ENCODE data around the gene UBXN2A.

Gene UBXN2A, protein sequence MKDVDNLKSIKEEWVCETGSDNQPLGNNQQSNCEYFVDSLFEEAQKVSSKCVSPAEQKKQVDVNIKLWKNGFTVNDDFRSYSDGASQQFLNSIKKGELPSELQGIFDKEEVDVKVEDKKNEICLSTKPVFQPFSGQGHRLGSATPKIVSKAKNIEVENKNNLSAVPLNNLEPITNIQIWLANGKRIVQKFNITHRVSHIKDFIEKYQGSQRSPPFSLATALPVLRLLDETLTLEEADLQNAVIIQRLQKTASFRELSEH

DNA sequence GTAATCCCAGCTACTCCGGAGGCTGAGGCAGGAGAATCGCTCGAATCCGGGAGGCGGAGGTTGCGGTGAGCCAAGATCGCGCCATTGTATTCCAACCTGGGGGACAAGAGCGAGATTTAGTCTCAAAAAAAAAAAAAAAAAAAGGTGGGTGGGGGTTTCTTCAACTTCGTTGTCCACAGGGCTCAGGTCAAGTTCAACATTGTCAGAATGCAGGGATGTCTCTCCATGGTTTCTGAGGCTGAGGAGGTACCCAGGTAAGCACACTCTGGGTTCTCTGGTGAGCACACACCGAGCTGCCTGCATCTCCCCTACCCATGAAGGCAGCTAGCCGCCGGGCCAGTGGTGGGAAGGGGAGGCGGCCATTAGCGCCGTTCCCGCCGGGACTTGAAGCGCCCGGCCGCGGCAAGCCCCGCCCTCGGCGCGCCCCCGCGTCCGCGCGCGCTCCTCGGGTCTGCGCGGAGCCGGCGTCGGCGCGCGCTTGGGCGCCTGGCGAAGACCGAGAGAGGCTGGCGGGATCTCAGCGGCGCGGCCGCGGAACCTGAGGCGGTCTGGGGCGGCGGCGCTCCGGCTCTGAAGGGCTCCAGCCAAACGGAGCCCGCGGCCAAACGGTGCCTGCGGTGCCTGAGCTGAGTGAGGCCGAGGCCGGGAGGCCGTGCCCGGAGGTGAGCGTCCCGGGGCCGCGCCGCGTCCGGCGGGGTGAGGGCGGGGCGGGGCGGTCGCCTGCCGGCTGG is at the start of gene UBXN2A:
Gene UBXN2A (plus strand): TSS at position 477 of the 731 bp plus-strand sequence. CDS start 17,852 bp downstream, outside the sequence.
- DNase-seq: peak; percentile 78

DNA sequence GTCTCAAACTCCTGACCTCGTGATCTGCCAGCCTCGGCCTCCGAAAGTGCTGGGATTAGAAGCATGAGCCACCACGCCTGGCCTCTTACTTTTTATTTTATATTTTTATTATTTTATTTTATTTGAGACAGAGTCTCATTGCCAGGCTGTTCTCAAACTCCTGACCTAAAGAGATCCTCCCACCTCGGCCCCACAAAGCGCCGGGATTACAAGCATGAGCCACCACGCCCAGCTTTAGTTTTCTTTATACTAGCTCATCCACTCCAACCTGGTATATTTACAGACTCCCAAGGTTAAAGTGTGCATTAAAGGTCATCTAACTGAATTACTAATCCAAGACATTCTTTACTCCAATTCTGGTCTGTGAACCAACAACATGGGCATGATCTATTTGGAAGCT is 40.1 kb upstream of the UBXN2A start:
- DNase-seq: no peak

DNA sequence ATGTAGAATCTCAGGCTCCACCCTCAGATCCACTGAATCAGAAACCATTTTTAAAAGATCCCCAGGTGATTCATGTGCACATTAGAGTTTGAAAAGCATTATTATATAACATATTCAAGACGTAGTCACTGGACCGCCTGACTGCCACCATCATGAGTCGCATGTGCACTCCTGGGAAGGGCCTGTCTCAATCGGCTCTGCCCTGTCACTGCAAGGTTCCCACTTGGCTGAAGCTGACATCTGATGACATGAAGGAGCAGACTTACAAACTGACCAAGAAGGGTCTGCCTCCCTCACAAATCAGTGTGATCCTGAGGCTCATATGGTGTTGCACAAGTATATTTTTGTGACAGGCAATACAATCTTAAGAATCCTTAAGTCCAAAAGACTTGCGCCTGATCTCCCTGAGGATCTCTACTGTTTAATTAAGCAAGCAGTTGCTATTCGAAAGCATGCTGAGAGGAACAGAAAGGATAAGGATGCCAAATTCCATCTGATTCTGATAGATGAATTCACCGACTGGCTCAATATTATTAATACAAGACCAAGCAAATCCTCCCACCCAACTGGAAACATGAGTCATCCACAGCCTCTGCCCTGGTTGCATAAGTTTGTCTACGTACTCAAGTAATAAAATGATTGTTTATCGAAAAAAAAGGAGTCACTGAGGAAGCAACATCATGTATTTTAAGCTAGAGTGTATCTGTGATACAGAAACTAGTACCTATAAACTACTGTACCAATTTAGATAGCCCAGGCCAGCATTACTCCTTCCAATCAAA is 39.5 kb upstream of the UBXN2A start:
- DNase-seq: peak; percentile 79

DNA sequence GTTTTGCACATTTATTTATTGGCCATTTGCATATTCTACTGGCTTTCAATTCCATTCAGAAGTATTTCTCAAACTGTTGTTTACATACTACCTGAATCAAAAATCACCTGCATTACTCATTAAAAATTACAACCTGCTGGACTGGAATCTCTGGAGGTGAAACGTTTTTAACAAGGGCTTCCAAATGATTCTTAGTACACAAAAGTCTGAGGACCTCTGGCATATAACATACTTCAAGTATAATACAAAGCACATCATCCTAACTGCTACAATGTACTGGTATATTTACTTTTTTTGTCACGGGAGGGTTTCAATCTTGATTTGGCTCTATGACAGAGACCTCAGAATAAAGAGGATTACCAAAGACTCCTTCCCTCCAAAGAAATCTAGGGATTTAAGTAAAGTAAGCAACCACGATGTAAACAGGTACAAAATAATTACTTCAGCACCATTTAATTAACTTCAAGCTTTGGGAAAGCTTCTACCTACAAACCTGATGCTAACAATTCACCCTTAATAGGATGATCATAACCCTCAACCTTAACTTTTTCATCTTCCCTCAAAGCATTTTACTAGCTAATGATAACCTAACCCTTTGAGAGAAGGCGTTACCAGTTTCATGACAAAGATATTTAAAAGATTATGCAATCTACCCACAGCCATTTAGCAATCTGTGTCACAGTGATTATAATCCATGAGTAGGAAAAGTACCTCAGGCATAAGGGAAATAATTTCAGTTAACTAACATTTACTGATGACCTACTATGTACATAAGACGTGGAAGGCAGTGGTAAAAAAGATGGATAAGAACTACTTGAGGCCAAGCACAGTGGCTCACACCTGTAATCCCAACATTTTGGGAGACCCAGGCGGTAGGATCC is 38.1 kb upstream of the UBXN2A start:
- DNase-seq: peak; percentile 14

DNA sequence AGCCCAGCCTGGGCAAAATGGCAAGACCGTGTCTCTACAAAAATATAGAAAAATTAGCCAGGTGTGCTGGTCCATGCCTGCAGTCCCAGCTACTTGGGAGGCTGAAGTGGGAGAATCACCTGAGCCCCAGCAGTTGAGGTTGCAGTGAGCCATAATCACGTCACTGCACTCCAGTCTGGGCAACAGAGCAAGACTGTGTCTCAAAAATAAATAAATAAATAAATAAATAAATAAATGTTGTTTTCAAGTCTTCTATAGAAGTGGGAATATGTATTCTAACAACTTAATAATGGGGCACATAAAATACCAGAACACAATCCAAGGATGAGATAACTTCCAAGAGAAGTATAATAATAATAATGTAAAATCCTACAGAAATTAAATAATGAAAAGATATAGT is 37.2 kb upstream of the UBXN2A start:
- no peak for DNase-seq

DNA sequence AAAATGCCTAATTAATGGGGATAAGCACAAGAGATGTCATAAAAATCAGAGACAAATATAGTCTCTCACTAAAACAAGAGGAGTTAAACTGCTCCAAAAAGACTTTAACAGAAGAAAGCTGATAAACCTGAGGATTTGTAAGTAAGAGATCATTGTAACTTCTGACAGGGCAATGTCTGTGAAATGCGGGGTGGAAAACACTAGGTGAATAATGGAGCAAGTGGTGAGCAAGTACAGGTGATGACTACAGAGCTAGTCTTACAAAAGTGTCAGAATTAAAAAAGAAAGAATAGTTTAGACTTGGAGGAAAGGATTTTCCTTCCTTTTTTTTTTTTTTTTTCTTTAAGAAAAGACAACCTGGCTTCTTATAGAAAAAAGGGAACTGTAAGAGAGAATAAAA is 36.0 kb upstream of the UBXN2A start:
- no peak for DNase-seq

DNA sequence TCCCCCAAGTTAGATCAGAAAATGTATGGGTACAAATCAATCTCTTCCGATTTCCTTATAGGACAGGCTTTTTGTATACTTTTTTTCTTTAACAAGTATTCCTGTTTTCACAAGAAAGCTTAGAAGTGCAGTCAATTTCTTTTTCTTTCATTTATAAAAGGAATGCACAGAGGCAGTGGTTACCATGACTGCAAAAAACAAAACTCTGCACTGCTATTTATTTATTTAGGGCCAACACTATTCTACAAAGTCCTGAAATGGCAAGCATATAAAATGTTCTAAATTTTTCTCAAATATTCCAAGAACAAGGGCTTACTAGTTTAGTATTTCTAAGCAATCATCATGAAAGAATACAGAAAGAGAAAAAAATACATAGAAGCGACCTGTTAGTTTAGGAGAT is 35.6 kb upstream of the UBXN2A start:
- no peak for DNase-seq

DNA sequence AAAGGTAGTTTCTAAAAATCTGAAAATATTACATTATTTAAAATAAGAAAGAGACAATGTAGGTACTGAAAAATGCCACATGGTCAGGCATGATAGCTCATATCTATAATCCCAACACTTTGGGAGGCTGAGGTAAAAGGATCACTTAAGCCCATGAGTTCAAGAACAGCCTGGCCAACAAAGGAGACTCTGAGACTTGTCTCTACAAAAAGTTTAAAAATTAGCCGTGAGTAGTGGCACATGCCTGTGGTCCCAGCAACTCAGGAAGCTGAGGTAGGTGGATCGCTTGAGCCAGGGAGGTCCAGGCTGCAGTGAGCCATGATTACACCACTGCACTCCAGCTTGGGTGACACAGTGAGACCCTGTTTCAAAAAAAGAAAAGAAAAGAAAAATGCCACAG is 35.1 kb upstream of the UBXN2A start:
- DNase-seq: peak; percentile 21

DNA sequence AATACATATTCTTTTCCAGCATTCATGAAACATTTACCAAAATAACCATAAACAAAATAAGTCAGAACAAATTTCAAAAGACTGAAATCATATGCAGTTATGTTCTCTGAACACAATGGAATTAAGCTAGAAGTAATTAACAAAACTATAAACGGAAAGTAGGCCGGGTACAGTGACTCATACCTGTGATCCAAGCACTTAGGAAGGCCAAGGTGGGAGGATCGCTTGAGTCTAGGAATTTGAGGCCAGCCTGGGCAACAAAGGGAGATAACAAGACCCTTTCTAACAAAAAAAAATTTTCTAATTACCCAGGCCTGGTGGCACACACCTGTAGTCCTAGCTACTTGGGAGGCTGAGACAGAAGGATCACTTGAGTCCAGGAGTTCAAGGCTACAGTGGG is 28.2 kb upstream of the UBXN2A start:
- DNase-seq: peak; percentile 12

DNA sequence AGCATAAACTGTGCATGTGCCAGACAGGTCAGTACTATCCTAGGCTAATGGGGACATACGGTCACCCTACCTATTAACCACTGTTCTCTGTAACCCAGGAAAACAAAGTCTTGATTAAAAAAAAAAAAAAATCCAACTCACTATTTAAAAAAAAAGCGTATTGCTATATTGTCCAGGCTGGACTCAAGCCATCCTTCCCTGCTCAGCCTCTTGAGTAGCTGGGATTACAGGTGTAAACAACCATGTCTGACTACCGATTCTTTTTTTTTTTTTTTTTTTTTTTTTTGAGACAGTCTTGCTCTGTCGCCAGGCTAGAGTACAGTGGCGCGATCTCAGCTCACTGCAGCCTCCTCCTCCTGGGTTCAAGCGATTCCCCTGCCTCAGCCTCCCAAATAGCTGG is 24.9 kb upstream of the UBXN2A start:
- DNase-seq: no peak

DNA sequence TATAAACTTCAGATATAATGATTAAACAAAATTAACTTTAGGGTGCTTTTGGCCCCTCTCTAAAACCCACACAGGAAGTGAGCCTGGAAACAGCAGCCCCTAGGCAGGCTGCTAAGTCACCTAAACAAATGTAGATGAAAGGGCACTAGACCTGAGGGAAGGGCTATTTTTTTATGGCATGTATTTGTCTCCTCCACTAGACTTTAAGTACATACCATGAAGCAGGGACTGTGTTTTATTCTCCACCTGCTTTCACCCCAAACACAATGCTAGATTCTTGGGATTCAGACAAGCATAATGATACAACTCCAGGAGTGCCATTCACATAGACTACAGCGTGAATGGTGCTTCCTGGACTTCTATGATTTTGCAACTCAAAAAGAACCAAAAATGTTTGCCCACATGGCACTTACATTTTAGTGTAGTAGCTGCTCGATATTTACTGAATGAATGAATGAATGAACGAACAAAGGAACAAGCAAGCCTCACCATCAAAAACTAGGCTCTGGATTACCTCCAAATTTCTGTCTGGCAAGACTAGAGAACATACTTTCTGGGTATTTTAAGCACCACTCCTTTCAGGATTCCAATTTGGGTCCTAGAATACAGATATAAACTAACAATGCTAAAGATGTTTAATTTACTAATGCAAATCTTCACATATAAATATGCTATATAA is 23.4 kb upstream of the UBXN2A start:
- no peak for DNase-seq

DNA sequence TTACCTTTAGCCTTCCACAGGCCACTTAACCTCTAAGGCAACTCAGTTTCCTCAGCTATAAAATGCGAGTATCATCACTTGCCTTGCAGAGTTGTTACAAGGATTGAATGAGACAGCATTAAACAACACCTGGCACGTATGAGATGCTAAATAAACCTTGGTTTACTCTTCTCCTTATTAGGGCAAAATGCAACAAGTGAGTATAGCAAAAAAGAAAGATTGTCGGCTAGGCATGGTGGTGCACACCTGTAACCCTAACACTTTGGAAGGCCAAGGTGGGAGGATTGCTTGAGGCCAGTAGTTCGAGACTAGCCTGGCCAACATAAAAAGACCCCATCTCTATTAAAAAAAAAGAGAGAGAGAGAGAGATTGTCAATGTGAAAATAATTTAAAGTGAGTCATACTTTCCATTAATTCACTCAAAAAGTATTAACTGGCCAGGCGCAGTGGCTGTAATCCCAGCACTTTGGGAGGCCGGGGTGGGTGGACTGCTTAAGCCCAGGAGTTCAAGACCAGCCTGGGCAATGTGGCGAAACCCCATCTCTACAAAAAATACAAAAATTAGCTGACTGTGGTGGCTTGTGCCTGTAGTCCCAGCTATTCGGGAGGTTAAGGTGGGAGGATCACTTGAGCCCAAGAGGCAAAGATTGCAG is 21.3 kb upstream of the UBXN2A start:
- DNase-seq: peak; percentile 8

DNA sequence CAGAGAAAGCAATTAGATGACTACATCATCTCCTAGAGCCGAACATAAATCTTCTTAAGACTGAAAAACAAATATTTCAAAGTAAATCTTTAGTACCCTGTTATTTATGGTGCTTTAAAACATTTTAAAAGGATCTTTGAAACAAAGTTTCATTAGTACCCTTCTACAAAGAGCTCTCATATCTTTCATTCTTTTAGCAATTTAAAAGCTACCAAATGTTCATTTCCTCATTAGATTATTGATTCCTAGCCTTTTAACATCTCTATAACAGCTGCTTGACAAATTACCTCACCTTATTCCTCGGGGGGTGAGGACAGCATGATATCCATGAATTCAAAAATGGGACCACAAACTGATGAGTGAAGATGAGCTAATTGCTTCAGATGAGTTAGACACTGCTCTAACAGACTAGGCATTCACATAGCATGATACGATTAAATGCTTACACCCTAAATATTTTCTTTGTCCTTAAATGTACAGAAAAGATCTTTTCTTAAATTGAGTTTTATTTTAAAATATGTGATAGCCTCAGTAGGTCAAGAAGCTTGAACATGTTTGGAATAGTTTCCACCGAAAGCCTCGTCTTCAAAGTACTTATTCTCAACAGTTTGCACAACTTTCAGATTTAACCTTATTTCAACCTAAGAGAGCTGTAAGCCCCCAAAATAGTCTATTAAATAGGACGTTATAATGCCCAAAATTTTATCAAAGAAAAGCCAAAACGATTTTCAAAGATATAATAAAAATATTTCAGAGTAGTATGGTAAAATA is 15.5 kb upstream of the UBXN2A start:
- DNase-seq: no peak

DNA sequence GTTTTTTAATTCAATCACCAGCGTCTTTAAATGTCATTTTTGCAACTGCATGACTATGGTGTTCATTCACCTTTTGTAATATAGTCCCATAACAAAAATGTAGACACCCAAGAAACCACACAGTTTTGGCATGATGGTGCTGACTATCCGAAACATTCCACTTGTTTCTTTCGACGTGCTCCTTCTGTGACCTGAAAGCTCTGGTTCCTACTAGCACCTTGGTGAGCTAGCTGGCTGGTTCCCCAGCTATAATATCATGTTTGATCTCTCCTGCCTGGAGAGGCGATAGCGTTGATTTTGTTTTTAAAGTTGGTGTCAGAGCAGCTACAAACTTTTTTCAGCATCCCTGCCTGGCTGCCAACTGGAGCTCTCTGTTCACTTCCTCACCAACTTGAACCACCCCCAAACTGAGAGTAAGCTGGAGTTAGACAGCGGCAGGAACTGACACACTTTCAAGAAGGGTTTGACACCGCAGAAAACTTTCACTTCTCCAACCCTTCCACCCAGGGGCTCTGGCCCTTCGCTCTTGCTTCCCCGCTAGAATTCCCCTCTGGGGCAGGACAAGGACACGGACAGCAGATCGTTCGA is 14.5 kb upstream of the UBXN2A start:
- peak; percentile 51 for DNase-seq

DNA sequence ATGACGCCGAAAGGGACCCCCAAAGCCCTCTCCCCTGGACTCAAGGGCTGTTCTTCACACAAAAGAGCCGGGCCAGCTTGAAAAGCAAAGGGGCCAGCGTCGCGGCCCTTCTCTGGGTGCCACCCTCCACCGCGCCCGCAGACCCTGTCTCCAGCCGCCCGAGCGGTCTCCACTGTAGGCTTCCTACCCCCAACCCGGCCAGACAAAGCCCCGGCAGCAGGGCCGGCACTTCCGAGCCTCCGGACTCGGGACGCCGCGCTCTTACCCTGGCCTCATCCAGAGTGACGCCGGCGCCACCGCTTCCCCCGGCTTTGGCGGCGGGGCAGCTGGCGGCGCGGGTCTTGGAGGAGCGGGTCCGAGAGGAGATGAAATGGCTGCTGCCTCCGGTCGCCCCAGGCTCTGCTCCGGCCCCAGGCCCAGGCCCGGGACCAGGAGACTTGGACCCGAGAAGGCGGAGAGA is 13.9 kb upstream of the UBXN2A start:
- no peak for DNase-seq

DNA sequence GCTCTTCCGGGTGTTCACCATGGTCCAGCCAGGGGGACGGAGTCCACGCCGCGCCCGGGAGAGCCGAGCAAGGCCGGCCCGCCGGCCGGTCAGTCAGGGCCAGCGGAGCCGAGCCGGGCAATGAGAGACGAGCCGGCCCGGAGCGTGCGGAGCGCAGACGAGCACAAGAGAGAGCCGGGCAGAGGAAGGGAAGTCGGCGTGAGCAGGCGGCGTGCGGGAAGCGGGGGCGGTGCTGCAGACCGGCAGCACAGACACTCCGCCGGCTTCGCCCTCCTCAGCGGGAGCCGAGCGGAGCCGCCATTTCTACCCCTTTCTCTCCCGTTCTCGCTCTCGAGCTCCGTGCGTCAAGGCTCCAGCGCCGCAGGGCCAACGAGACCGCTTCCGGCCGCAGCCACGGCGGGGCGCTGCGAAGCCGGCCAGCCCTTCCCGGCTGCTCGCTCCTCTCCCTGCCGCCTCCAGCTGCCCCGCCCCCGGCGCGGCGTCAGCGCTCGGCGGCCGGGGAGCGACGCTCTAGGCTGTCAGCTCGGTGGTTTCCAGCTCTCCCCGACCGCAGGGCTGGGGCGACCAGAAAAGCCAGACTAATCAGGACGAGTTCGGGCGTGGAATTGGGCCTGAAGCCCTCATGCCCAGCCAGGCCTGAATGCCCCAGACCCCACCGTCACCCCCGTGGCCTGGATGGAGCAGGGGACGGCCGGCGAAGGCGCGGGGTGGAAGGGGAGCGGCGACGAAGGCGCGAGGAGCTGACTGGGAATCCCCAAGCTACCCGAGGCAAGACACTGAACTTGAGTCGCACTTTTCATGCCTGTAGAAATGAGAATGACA is 13.3 kb upstream of the UBXN2A start, which contains the start of gene ATAD2B:
Gene ATAD2B (minus strand): TSS at position 374 of the 822 bp plus-strand sequence. CDS start 353 bp downstream, at position 21.
- peak; percentile 93 for DNase-seq

DNA sequence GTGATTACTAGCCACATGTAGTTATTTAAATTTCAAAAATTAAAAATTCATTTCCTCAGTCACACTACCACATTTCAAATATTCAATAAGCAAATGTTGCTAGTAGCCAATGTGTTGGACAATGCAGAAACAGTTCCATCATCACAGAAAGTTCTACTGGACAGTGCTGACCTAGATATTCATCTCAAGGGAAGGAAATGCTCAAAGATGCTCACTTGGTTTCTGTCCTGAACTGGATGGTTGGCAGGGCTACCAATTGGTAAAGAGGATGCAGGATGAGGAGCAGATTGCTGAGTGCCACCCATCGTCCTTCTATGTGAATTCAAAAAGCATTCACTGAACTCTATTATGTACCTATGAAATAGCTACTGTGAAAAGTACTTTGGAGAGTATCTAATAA is 6.0 kb upstream of the UBXN2A start:
- DNase-seq: no peak

DNA sequence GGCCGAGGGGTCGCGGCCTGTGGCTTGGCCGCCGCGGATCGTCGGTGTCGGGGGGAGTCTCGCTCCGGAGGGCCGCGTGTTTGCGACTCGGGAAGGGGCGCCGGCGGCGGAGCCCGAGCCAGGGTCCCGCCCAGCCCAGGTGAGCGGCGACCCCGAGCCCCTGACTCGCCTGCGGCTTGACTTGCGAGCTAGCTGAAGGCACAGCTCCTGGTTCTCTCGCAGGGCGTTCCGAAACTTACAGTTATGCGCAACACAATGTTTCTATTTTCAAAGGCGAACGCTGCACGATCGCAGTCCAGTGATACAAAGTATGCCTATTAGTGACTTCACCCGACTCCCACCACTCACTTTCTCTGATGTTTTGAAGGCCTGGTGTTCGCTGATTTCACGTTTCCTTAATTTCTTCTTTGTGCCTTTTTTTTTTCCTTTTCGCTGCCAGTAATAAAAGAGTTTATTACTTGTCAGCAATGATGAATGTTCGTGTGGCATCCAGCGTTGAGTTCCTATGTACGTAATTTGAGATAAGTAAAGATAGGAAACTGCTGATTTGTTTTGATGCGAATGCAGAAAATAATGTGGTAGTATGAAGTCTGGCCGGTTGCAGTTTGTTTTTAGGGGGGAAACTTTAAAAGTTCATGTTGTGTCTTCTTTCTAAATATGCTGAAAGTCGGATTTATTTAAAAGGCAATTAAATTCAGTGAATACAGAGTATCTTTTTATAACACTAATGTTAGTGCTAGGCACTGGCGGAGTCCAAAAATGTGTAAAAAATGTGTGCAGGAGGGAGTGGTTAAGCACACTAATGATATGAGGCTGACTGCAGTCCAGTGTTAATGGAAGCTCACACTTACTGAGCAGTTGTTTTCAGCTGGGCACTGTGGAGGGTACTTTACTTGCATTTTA is 706 bp downstream of the UBXN2A start:
- no peak for DNase-seq

Measured in fibroblast of upper back skin (primary cell).